ENCODE measurements around the gene ZNF236.
"Not testable (repeated sequence)": the region's sequence is repeated elsewhere in the genome, so short reads cannot be mapped to it uniquely, and the experiment has no call there.

The ZNF236 gene

DNA sequence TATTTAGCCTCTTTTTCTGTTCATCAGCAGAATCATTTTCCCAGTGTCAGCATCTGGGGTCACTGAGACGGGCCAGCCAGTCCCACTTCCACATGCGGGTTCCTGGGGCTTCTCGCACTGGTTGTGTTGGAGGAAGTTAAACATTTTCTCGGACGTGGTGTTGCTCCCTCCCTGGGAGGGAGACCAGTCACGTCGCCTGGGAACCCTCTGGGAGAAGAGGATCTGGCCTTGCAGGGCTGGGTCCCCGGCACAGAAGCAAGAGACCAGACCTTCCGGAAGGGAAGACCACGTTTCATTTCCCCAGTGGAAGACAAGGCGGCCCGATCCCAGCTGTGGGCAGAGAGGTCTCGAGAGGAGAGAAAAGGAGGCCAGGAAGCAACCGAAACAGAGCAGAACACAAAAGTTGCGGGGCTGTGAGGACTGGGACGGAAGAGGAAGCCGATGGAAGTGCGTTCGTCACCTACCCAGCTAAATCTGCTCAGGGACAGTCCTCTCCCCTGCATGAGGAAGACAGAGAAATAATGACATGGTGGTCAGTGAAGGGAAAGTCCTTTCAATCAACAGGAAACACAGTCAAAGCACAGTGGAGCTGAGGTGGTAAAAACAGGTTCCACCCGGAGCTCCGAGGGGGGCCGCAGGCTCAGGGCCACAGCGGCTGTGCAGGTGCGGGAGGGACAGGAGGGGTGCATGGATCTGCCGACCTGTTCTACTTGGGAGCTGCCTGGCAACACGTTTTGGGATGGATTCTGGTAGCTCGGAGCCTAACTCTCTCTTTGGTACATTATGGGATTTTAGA is 165.9 kb downstream of the ZNF236 start:
- H3K36me3 ChIP-seq (ENCODE audit: insufficient read depth, low read length) = no peaks in the 10 kb centered on the region
- H3K27me3 ChIP-seq (ENCODE audit: control insufficient read depth in 1 of 2, insufficient read depth in 2 of 2, low read length in 2 of 2) = no peaks in the 10 kb centered on the region
- no peak overlapping the region for H3K4me3 ChIP-seq (ENCODE audit: low read depth in 1 of 2, low read length in 2 of 2)
- H3K4me1 ChIP-seq (ENCODE audit: insufficient read depth, low read length) = peaks cover 5% of the 10 kb centered on the region
- H3K9me3 ChIP-seq (ENCODE audit: low read length) = no peaks in the 10 kb centered on the region
- H3K27ac ChIP-seq (ENCODE audit: low read depth, low read length) = no peak overlapping the region
- H3K9ac ChIP-seq (ENCODE audit: low read length) = no peak overlapping the region

DNA sequence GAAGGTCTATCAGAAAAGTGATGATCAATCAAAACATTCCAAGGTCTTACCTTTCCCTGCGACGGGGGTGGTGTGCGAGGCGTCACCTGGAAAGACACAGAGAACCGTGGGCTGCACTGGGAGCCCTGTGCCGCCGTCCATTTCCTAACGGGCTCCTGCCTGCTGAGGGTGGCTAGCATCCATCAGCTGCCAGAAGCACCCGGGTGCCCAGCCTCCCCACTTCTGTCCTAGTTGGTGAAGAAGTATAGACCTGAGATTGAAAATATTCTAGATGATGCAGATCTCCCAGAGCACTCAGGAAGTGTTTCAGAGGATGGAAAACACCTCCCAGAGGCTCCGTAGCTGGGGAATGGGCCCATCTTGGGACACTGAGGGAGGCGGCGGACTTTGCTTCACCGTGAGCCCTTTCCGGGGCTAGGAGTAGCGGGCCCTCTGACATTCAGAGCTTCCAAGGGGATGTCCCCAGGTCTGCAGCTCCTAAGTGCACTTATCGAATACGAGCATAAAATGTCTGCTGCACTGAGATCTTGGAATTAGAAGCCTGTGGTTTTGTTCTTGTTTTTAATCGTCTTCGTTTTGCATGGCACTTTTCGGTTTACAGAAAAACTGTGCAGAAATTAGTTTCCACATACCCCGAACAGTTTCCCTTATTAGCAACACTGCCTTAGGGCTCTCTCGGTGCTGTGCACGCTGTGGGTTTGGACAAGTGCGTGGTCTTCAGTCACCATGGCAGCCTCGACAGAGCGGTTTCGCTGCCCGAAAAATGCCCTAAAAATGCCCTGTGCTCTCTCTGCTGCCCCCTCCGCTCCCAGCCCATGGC is 166.7 kb downstream of the ZNF236 start:
- H3K36me3 ChIP-seq (ENCODE audit: insufficient read depth, low read length) = no peaks in the 10 kb centered on the region
- H3K27me3 ChIP-seq (ENCODE audit: control insufficient read depth in 1 of 2, insufficient read depth in 2 of 2, low read length in 2 of 2) = no peaks in the 10 kb centered on the region
- no peak overlapping the region for H3K27ac ChIP-seq (ENCODE audit: low read depth, low read length)
- H3K4me1 ChIP-seq (ENCODE audit: insufficient read depth, low read length) = no peaks in the 10 kb centered on the region
- no peak overlapping the region for H3K9ac ChIP-seq (ENCODE audit: low read length)
- no peak overlapping the region for H3K4me3 ChIP-seq (ENCODE audit: low read depth in 1 of 2, low read length in 2 of 2)
- H3K9me3 ChIP-seq (ENCODE audit: low read length) = no peaks in the 10 kb centered on the region

DNA sequence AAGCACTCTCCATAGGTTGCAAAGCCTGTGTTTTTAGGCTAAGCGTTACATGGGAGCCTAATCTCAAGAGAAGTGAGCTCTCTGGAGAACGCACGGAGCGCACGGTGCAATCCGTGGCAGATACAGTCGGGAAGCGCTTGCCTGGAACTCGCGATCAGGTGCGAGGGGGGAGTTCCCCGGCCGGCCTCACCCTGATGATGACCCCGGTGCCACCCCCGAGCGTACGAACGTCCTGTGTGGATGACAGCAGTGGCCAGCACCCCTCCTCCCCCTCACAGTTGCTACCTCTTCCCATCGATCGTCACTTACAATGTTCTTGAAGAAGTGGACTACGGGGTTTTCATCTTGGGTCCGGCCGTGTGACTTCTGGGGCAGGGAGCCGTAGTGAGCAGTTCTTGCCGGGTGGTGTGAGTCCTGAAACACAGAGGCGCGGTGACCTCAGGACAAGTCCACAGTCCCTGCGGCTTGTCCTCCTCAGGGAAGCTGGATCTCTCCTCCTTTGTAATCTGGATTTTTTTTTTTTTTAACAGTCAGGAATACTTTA is 167.4 kb downstream of the ZNF236 start:
- Histone ChIP-seq H3K27me3 (ENCODE audit: control insufficient read depth in 1 of 2, insufficient read depth in 2 of 2, low read length in 2 of 2) (no peaks in the 10 kb centered on the region), H3K36me3 (ENCODE audit: insufficient read depth, low read length) (no peaks in the 10 kb centered on the region), H3K9me3 (ENCODE audit: low read length) (no peaks in the 10 kb centered on the region), H3K9ac (ENCODE audit: low read length) (no peak overlapping the region), H3K4me1 (ENCODE audit: insufficient read depth, low read length) (no peaks in the 10 kb centered on the region), H3K27ac (ENCODE audit: low read depth, low read length) (no peak overlapping the region), H3K4me3 (ENCODE audit: low read depth in 1 of 2, low read length in 2 of 2) (no peak overlapping the region)

DNA sequence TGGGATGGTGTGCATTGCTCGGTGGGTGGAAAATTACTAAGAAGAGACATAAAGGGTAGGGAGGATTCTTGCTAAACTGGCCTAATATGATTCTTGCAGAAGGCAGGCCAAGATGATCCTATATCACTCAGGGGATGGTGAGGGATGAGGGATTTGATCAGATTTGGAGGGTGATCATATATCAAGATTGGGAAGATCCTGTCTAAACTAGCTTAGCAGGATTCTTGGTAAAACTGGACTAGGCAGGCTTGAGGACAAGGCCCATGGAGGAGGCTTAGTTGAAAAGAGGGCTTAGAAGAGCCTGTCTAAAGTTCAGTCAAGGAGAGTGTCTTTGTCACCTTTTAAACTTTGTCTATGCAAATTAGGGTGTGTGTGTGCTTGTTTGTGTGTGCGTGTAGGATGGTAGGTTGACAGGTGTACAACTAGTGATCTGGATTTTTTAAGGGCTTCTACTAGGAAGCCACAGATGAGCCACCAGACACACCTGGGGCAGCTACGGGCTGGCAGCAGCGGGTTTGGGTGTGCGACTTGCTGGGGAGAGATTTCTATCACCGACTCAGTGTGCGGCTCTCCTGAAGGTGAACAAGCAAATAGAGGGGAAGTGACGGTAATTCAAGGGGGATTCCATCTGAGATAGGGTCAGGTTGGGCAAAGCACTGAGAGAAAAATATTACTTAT is 168.1 kb downstream of the ZNF236 start:
- H3K9ac ChIP-seq (ENCODE audit: low read length); H3K4me1 ChIP-seq (ENCODE audit: insufficient read depth, low read length): not testable (repeated sequence)

DNA sequence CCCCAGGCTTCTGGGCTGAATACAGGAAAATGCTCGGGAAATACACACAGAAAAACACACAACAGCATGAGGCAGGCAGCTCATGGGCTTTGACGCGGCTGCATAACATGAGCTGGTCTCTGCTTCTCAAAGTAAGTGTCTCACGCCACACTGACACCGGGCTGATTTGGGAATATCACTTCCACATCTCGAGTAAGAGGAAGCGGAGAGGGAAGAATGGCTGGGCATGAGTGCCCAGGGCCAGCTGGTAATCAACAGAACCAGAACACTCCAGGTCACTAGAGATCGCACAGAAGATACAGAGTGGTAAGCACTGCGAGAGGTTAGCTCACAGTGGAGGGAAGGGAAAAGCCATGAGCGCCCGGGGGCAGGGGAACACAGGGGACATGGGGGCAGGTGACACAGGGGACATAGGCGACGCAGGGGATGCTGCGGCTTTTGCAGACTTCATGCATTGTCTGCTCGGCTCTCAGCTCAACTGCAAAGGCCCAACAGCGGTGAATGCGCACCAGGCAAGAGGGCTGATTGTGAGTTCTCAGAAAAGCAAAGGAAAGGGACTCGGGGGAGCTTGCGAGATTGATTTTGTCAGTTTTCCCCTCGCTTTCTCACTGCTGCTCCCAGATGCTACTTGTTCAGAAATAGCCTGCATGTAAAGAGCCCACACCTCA is 168.8 kb downstream of the ZNF236 start:
- Histone ChIP-seq H3K36me3 (ENCODE audit: insufficient read depth, low read length) (no peaks in the 10 kb centered on the region), H3K4me3 (ENCODE audit: low read depth in 1 of 2, low read length in 2 of 2) (no peak overlapping the region), H3K9me3 (ENCODE audit: low read length) (no peaks in the 10 kb centered on the region), H3K9ac (ENCODE audit: low read length) (no peak overlapping the region), H3K4me1 (ENCODE audit: insufficient read depth, low read length) (no peaks in the 10 kb centered on the region), H3K27me3 (ENCODE audit: control insufficient read depth in 1 of 2, insufficient read depth in 2 of 2, low read length in 2 of 2) (no peaks in the 10 kb centered on the region), H3K27ac (ENCODE audit: low read depth, low read length) (no peak overlapping the region)

More for the DNA sequence above, 168.1 kb downstream of the ZNF236 start:
- not testable (repeated sequence) for H3K4me3 ChIP-seq (ENCODE audit: low read depth in 1 of 2, low read length in 2 of 2); H3K27me3 ChIP-seq (ENCODE audit: control insufficient read depth in 1 of 2, insufficient read depth in 2 of 2, low read length in 2 of 2); H3K9me3 ChIP-seq (ENCODE audit: low read length); H3K27ac ChIP-seq (ENCODE audit: low read depth, low read length); H3K36me3 ChIP-seq (ENCODE audit: insufficient read depth, low read length)

DNA sequence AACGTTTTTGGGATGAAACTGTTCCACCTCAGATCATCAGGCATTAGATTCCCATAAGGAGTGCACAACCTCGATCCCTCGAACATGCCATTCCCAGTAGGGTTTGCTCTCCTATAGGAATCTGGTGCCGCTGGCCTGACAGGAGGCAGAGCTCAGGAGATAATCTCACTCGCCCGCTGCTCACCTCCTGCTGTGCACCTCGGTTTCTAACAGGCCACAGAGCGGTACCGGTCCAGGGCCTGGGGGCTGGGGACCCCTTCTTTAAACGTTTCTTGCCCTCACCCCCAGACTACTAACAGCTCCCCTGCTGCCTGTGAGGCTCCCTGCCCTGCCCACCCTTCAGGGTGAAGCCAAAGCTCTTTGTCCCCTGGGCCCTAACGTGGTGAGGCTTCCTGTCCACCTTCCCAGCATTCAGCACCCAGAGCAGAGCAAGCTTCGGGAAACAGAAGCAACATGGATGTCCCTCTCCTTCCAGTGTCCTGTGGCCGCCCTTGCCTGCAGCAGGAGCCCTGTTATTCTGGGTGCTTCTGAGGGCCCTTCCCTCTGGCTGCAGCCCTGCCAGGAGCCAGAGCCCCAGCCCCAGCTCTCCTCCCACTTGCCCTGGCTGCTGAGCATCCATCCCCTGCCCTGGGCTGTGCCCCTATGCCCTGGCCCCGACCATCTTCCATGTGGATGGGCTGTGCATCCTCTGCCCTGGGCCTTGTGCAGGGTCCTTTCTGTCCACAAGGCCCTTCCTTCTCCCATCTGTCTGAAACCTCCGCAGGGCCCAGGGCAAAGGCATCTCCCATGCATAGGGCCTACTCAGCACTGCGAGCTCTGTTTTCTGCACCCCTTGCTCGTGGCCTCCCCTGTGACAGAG is 170.1 kb downstream of the ZNF236 start:
- Histone ChIP-seq H3K27ac (ENCODE audit: low read depth, low read length) (no peak overlapping the region), H3K27me3 (ENCODE audit: control insufficient read depth in 1 of 2, insufficient read depth in 2 of 2, low read length in 2 of 2) (no peaks in the 10 kb centered on the region), H3K4me3 (ENCODE audit: low read depth in 1 of 2, low read length in 2 of 2) (no peak overlapping the region), H3K9me3 (ENCODE audit: low read length) (no peaks in the 10 kb centered on the region), H3K4me1 (ENCODE audit: insufficient read depth, low read length) (no peaks in the 10 kb centered on the region), H3K36me3 (ENCODE audit: insufficient read depth, low read length) (no peaks in the 10 kb centered on the region), H3K9ac (ENCODE audit: low read length) (no peak overlapping the region)

DNA sequence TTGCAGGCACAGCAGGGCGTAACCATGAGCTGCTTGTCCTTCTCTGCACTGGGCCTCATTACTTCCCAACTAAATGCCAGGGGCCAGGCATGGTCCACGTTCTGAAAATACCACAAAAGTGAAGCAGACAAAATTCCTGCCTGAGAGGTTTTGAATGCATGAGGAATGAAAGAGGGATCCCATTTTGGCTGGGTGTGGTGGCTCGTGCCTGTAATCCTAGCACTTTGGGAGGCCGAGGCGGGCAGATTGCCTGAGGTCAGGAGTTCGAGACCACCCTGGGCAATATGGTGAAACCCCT is 170.7 kb downstream of the ZNF236 start:
- H3K27ac ChIP-seq (ENCODE audit: low read depth, low read length) = no peak overlapping the region
- no peaks in the 10 kb centered on the region for H3K9me3 ChIP-seq (ENCODE audit: low read length)
- H3K4me1 ChIP-seq (ENCODE audit: insufficient read depth, low read length) = no peaks in the 10 kb centered on the region
- H3K27me3 ChIP-seq (ENCODE audit: control insufficient read depth in 1 of 2, insufficient read depth in 2 of 2, low read length in 2 of 2) = no peaks in the 10 kb centered on the region
- H3K4me3 ChIP-seq (ENCODE audit: low read depth in 1 of 2, low read length in 2 of 2) = no peak overlapping the region
- H3K9ac ChIP-seq (ENCODE audit: low read length) = no peak overlapping the region
- H3K36me3 ChIP-seq (ENCODE audit: insufficient read depth, low read length) = no peaks in the 10 kb centered on the region

DNA sequence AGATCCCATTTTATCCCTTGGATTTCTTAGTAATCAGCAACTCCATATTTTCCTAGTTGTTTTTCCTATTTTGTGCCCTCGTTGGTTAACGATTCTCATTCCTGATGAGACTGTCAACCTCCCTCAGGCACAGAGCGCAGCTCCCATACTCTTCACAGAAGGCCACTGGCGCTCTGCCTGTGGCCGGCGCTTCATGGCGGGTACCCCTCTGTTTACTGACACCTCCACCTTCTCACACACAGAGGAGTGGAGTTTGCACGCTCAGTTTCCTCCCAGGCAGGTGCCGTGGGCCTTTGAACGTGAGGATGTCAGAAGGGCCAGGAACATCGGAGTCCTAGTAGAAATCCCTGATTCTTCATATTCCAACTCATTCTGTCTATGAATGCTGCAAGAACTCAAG is 171.2 kb downstream of the ZNF236 start:
- Histone ChIP-seq H3K27me3 (ENCODE audit: control insufficient read depth in 1 of 2, insufficient read depth in 2 of 2, low read length in 2 of 2) (no peaks in the 10 kb centered on the region), H3K9me3 (ENCODE audit: low read length) (no peaks in the 10 kb centered on the region), H3K4me1 (ENCODE audit: insufficient read depth, low read length) (no peaks in the 10 kb centered on the region), H3K9ac (ENCODE audit: low read length) (no peak overlapping the region), H3K36me3 (ENCODE audit: insufficient read depth, low read length) (no peaks in the 10 kb centered on the region), H3K27ac (ENCODE audit: low read depth, low read length) (no peak overlapping the region), H3K4me3 (ENCODE audit: low read depth in 1 of 2, low read length in 2 of 2) (no peak overlapping the region)

DNA sequence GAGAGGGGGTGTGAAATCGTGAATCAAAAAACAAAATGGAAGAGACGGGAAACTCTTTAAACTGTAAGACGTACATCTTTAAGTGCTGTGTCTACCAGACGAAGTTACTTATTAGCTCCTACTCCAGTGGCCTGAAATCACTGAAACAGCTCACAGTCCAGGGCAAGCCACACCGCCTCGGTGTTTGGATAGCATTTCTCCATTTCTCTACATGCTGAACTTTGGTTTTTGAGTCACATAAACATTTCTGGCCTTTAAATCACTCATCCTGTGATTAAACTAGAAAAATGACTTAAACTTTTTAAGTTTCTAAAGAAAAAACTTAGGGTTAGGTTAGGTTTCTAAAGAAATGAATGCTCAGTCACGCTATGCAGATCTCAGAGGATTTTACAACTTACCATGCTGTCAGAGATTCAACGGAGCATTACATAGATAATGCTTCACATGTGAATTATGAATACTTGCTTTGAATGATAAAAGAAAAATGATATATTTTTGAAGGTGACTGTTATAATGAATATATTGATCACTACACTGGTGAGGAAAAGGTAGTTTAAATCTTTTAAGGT is 171.8 kb downstream of the ZNF236 start:
- Histone ChIP-seq H3K27ac (ENCODE audit: low read depth, low read length) (no peak overlapping the region), H3K9me3 (ENCODE audit: low read length) (no peaks in the 10 kb centered on the region), H3K4me1 (ENCODE audit: insufficient read depth, low read length) (no peaks in the 10 kb centered on the region), H3K9ac (ENCODE audit: low read length) (no peak overlapping the region), H3K36me3 (ENCODE audit: insufficient read depth, low read length) (no peaks in the 10 kb centered on the region), H3K27me3 (ENCODE audit: control insufficient read depth in 1 of 2, insufficient read depth in 2 of 2, low read length in 2 of 2) (no peaks in the 10 kb centered on the region), H3K4me3 (ENCODE audit: low read depth in 1 of 2, low read length in 2 of 2) (no peak overlapping the region)

DNA sequence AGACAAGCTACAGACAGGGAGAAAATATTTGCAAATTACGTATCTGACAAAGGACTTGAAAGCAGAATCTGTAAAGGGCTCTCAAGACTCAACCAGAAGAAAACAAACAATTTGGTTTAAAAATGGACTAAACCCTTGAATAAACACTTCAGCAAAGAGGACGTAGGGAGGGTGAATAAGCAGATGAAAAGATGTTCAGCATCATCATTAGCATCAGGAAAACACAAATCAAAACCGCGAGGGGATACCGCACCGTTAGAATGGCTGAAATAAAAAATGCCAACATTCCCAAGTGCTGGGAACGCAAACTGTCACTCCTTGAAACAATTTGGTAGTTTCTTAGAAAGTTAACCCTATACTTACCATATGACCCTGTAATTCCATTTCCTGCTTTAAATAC is 173.5 kb downstream of the ZNF236 start:
- H3K4me3 ChIP-seq (ENCODE audit: low read depth in 1 of 2, low read length in 2 of 2) = no peak overlapping the region
- H3K27ac ChIP-seq (ENCODE audit: low read depth, low read length) = no peak overlapping the region
- no peaks in the 10 kb centered on the region for H3K36me3 ChIP-seq (ENCODE audit: insufficient read depth, low read length)
- H3K4me1 ChIP-seq (ENCODE audit: insufficient read depth, low read length) = no peaks in the 10 kb centered on the region
- no peak overlapping the region for H3K9ac ChIP-seq (ENCODE audit: low read length)
- H3K9me3 ChIP-seq (ENCODE audit: low read length) = no peaks in the 10 kb centered on the region
- H3K27me3 ChIP-seq (ENCODE audit: control insufficient read depth in 1 of 2, insufficient read depth in 2 of 2, low read length in 2 of 2) = no peaks in the 10 kb centered on the region
